A549 (cell line): ENCODE data around the gene OSCAR.

Experiments
- ESRRA ChIP-seq: fragments of 150-350 bp; IDR thresholded peaks from 2 replicates; pipeline ENCODE4 v1.6.1; 2014; ENCODE audit warnings: mild to moderate bottlenecking, low read length, borderline replicate concordance
- RFX5 ChIP-seq: fragments of 450-650 bp; IDR thresholded peaks from 2 replicates; pipeline ENCODE4 v1.7.1; 2014; ENCODE audit warnings: antibody characterized with exemption, mild to moderate bottlenecking, moderate library complexity
- TF ChIP-seq, protein P1 (sequence below): fragments of >200 bp; sonication (Bioruptor Twin); formaldehyde crosslinking; IDR thresholded peaks from 3 replicates; pipeline ENCODE4 v1.5.1; 2016

DNA sequence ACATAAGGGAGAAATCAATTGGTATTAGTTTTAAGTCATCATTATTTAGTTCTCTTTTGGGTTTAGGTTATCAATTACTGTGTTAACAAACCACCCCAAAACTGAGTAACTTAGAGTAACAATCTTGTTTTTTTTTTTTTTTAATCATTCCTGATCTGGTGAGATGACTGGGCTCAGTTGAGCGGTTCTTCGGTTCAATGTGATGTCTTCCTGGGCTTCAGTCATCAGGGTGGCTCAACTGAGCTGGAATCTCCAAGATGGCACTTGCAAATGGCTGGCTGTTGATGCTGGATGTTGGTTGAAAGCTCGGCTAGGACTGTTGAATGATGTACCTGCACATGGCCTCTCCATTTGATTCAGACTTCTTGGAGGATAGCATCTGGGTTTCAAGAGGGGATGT, 16.2 kb downstream of the OSCAR start:
- TF ChIP-seq, protein P1, sequence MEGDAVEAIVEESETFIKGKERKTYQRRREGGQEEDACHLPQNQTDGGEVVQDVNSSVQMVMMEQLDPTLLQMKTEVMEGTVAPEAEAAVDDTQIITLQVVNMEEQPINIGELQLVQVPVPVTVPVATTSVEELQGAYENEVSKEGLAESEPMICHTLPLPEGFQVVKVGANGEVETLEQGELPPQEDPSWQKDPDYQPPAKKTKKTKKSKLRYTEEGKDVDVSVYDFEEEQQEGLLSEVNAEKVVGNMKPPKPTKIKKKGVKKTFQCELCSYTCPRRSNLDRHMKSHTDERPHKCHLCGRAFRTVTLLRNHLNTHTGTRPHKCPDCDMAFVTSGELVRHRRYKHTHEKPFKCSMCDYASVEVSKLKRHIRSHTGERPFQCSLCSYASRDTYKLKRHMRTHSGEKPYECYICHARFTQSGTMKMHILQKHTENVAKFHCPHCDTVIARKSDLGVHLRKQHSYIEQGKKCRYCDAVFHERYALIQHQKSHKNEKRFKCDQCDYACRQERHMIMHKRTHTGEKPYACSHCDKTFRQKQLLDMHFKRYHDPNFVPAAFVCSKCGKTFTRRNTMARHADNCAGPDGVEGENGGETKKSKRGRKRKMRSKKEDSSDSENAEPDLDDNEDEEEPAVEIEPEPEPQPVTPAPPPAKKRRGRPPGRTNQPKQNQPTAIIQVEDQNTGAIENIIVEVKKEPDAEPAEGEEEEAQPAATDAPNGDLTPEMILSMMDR = no peak
- TF ChIP-seq ESRRA = no peak
- no peak for TF ChIP-seq RFX5
